ENCODE measurements around the gene HAS3.
"Not testable (repeated sequence)": the region's sequence is repeated elsewhere in the genome, so short reads cannot be mapped to it uniquely, and the experiment has no call there.

The HAS3 gene, protein sequence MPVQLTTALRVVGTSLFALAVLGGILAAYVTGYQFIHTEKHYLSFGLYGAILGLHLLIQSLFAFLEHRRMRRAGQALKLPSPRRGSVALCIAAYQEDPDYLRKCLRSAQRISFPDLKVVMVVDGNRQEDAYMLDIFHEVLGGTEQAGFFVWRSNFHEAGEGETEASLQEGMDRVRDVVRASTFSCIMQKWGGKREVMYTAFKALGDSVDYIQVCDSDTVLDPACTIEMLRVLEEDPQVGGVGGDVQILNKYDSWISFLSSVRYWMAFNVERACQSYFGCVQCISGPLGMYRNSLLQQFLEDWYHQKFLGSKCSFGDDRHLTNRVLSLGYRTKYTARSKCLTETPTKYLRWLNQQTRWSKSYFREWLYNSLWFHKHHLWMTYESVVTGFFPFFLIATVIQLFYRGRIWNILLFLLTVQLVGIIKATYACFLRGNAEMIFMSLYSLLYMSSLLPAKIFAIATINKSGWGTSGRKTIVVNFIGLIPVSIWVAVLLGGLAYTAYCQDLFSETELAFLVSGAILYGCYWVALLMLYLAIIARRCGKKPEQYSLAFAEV

DNA sequence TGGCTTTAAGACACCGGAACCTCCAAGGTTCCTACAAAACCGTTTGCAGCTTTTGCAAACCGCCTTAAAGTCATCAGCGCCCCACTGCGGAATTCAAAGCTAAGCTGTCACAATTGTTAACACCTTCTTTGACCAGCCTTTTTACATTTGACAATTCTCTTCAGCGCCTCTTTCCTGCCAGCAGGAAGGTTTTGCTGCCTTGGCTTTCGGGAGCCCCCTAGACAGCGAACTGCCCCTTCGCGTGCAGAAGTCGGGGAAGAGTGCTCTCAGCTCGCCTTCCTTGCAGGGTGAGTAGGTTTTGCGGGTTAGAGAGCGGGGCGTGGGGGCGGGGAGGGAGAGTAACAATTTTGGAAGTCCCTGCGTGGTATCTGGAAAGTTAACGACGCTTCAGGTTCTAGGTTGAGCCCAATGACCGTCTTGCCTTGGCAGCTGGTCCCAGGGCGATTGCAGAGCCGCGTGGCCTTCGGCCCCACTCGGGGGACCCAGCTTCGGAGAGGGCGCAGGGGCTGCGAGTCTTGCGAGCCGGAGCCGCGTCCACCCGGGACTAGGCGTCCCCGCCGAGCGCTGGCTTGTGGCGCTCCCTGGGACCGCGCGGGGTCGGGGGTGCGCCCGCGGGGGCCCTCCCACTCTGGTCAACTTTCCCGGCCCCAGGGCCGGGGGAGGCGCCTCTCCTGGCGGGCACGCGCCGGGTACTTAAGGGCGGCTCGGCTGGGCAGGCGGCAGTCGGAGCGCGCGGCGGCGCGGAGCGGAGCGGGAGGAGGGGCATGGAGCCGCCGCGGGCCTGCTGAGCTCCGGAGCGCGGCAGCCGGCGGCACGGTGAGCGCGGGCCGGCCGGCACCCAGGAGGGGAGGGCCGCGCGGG lies at the start of gene HAS3:
TSS of gene HAS3 (plus strand) at position 153 of the 861 bp plus-strand sequence. CDS start 3,743 bp downstream, outside the sequence.
- DNase-seq (ENCODE audit: low spot score), result no peak

DNA sequence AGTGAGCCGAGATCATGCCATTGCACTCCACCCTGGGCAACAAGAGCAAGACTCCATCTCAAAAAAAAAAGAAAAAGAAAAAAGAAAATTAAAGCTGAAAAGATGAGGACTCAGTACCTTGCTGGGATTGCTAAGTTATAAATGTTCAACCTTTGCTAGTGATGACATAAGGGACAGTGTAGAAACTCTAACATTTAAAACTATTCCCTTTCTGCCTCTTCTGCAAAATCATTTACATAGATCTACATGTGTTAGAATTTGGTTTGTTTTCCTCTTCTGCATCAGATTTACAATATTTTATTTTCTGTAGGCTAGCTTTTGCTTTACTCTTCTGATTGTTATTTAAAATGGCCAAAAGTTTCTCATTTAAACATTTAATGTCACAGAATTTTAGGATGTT lies 49.5 kb upstream of the HAS3 start:
- no peak for DNase-seq (ENCODE audit: low spot score)

- no peak for DNase-seq (ENCODE audit: low spot score)
Observed at GRCh38 chr16:69056421-69056820, 49.0 kb upstream of the HAS3 start.

DNA sequence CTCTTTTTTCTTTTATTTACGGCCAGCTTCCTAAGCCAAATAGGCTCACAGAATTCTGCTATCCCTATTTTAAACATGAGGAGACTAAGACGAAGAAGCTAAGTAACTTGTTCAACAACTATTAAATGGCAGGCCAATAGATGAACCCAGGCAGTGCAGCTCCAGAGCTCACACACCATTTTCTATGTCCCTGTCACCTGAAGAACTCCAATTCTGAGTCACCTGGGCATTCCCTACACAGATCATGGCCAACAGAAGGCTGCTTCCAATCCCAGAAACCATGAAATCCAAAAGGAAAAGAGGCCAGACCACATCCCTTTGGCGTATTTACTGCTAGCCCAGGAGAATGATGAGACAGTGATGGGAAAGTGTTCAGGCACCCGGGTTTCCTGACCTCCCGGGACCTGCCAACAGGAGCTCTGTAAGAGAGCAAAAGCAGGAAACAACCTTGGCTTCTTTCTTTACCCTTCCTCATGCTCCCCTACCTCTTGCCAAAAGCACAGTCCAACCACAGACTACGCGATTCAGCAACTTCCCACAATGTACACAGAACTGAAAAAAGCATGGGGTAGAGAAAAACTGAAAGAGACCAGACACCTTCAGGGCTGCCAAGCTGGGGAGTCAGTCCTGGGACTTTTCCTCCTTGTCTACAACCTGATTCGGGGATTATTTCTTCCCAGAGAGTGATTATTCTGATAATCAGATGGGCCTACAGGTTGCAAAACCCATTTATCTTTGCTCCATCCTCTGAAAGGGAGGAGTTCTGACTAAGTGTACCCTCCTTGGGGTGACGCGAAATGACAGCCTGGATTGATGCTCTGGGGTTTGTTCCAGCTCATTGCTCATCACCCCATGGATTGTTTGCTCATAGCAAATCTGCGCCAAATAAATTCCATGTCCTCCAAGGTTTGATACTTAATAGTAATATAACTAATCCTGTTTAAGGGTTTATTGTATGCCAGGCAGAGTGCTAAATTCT lies 47.8 kb upstream of the HAS3 start:
- DNase-seq (ENCODE audit: low spot score), result no peak

- DNase-seq (ENCODE audit: low spot score), result not testable (repeated sequence)
Observed at GRCh38 chr16:69063491-69063890, 42.0 kb upstream of the HAS3 start.

- no peak for DNase-seq (ENCODE audit: low spot score)
Observed at GRCh38 chr16:69064124-69064763, 41.2 kb upstream of the HAS3 start.

DNA sequence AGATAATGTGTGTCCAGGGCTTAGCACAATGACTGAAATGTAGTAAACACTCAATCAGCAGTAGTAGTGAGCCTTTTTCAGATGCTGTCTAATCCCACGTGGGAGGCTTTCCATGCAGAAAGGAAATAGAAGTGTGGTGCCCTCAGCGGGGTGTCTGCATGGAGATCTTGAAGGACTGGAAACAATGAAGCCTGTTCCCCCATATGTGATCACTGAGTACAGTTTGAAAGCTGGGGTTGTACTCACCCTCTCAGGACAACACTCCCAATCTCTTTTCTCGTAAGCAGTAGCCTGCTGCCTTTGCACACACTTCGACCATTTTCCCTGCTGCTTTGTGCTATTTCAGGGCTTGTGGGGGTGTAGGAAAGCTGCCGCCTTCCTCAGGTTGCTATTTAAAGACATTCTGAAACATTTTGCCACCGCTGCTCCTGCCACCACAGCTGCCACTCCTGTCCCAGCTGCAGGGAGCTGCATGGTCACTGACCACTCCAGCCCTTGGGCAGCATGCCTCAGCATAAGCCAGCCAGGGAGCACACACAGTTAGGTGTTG lies 40.6 kb upstream of the HAS3 start:
- no peak for DNase-seq (ENCODE audit: low spot score)

DNA sequence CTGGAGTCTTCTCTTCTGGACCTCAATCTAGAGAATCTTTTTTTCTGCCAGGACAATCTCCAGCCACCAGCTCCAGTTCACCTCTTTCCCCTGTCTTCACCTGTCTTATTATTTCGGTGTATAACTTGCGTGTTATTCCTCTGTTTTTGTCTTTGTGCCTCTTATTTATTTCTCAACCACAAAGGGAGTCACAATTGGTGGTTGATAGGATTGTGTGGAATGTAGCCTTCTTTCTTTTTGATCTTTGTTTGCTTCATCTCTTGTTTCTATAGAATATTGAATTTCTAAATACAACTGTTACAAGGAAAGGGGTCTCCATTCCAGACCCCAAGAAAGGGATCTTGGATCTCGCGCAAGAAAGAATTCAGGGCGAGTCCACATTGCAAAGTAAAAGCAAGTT lies 35.9 kb upstream of the HAS3 start:
- no peak for DNase-seq (ENCODE audit: low spot score)

DNA sequence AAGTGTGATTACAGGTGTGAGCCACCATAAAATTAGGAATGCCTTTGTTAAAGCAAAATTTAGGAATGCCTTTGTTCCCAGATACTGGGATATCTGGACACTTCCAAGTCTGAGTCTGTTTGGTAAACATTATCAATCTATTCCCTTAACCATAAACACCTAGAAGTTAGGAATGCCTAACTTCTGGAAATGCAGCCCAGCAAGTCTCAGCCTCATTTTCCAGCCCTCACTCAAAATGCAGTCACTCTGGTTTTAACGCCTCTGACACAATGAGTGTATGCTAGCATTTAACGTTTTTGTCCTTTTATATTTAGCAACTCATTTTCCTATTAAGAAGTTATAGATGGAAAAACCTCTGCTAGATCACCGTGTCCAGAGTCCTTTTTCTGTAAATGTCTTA lies 34.4 kb upstream of the HAS3 start:
- DNase-seq (ENCODE audit: low spot score), result no peak

DNA sequence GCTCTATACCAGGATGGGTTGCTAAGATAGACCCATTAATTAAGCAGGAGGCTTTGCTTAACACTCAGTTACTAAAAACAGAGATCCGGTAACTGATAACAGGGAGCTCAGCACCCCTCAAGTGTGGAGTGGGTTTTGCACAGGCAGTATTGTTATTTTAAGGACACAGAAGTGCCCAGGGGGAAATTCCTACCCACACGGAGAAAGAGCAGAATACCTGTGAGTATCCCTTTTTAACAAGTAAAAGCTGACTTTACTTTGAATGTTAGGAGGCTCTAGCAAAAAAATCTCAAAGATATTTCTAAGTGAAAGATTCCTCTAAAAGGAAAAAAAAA lies 32.8 kb upstream of the HAS3 start:
- no peak for DNase-seq (ENCODE audit: low spot score)

DNA sequence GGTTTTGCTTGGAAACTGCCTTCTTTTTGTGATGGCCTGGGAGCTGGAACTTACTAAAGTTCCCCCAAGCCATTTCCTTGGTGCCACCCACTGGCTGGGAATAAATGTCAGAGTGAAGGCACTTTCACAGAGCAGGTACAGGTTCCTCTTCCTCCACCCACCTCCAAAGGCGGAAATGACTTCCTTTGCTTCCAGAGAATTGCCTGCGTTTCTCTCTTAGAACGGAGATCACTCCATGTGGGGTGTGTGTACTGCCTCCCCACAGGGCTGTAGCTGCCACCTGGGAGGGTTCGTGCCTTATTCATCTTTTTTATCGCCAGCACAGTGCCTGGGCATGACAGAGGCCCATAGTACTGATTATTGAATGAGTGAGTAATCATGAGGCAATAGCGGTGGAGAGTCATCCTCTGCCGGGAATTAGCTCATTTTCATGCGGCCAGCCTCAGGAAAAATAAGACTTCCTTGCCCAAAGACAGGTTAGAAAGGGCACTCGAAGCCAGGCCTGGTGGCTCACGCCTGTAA lies 32.2 kb upstream of the HAS3 start:
- DNase-seq (ENCODE audit: low spot score), result no peak

DNA sequence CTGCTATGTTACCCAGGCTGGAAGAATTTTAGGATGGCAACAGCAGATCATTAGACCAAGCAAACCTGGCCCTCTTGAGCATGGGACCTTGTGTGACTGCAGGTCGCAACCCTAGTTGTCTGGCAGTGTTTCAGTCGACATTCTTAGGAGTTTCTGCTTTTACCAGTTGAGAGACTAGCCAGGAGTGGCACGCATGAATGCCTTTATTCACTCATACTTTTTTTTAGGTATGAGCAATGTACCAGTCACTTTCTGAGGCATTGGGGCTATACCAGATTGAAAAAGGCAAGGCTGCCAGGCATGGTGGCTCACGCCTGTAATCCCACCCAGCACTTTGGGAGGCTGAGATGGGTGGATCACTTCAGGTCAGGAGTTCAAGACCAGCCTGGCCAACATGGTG lies 28.2 kb upstream of the HAS3 start:
- no peak for DNase-seq (ENCODE audit: low spot score)

DNA sequence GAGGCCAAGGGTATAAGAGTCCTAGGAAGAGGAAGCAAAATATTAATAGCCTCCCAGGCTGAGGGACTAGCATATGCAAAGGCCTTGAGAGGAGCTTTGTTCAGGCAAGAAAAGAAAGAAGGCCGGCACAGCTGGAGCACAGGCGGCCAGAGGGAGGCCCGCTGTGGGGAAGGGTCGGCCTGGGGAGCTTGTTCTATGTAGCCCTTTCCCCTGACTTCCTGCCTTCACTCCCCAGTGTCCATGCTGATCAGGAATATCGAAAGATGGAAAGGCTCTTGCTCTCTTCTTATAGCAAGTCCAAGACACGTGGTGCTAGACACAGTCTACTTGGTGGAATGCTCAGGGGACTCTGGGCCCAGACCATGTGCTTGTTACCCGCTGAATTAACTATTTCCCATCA lies 27.4 kb upstream of the HAS3 start:
- no peak for DNase-seq (ENCODE audit: low spot score)

DNA sequence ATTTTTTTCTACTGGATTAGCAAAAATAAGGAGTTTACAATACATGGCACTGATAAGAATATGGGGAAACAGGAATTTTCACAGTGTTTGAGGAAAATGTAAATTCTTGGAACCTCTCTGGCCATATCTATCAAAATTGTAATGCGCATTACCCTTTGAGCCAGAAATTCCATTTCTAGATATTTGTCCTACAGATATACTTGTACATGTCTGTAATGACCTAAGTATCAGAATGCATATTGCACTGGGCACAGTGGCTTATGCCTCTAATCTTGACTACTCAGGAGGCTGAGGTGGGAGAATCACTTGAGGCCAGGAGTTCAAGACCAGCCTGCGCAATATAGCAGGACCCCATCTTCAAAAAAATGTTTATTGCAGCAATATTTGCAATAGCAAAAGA lies 25.8 kb upstream of the HAS3 start:
- DNase-seq (ENCODE audit: low spot score), result no peak

- no peak for DNase-seq (ENCODE audit: low spot score)
Observed at GRCh38 chr16:69083306-69083941, 22.0 kb upstream of the HAS3 start.

GRCh38 chr16:69084289-69084688 lies 21.2 kb upstream of the HAS3 start:
- DNase-seq (ENCODE audit: low spot score), result no peak

- DNase-seq (ENCODE audit: low spot score), result no peak
Observed at GRCh38 chr16:69085032-69085695, 20.3 kb upstream of the HAS3 start.

DNA sequence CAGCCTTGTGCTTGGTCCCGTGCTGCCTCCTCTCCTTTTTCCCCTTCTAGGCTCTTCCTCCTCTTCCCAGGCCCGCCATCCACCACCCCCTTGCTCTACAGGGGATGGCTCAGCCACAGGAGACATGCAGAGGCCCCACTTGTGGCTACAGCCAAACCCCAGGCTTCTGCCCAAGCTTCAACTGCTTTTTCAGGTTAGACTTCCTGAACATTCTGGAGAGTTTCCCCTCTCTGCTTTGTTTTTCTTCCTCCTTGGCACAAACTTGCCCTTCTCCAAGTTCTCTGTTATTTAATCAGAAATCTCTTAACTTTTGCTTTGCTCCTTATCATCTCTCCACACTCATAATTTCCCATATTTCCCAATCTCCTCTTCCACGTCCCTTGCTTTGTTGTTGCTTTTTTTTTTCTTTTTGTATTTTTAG lies 18.3 kb upstream of the HAS3 start:
- no peak for DNase-seq (ENCODE audit: low spot score)

DNA sequence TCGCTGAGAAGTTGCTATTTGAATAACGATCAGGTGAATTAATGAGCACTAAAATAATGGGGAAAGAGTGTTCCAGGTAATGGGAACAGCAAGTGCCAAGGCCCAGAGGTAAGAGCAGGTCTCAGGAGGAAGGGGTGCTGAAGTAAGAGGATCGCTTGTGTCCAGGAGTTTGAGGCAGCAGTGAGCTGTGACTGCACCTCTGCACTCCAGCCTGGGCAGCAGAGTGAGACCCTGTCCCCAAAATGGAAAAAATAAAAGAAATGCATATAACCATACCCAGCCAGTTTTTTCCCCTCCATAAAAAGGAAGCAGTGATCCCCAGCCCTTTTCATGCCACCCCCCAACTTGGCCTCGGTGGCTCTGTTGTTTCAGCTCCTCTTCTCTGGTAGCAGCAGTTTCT lies 16.8 kb upstream of the HAS3 start:
- no peak for DNase-seq (ENCODE audit: low spot score)

Measured in CD4-positive, alpha-beta T cell treated with Interleukin-6 at 100 ng/mL for 8 hours (primary cell).